Measurements from ENCODE around the gene CLN3. TPM values are rescaled to one million over a fixed set of nuclear protein-coding genes. Genes with fewer than 3 reads are reported as not detected.

Gene CLN3
- total and polyA plus RNA-seq, 2 of the 13 experiments (the other 11 are each of a cell fraction or from before 2014, with no cell fraction given): 23.4 to 46.8 TPM

DNA sequence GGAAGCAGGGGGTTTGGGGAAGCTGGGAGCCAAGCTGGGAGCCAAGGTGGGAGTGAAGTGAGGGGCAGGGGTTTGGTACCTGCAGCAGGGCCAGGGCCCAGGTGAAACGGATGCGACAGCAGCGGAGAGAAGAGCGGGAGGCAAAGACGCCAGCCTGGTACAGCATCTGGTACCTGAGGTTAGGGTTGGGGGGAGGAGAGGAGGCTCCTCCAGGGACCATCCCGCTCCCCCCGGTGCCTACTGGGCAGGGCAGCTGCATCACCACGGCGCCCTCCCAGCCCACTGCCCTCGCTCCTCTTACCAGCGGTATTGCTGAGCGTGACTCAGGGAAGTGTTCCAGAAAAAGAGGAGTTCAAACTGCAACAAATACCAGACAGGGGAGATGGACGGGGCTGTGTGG is 9.8 kb downstream of the CLN3 start:
- Histone ChIP-seq H4K20me1 (ENCODE audit: insufficient read depth, low read length) (no peaks in the 10 kb centered on the region), H3K4me1 (ENCODE audit: insufficient read depth, low read length) (no peaks in the 10 kb centered on the region), H3K9ac (ENCODE audit: insufficient read depth, low read depth, low read length) (no peak overlapping the region), H3K4me2 (ENCODE audit: low read depth, low read length) (no peak overlapping the region), H3K4me3 (replicated peaks in 1 of 3; ENCODE audit: insufficient read depth in 1 of 3, low read depth in 2 of 3, low read length in 3 of 3) (no peak overlapping the region), H3K9me3 (ENCODE audit: low read length) (no peaks in the 10 kb centered on the region), H3K27ac (ENCODE audit: extremely low read length, insufficient read depth, low read length) (no peak overlapping the region), H2AFZ (ENCODE audit: low read length) (no peak overlapping the region), H3K27me3 (ENCODE audit: control insufficient read depth in 1 of 2, insufficient read depth in 2 of 2, low read length in 2 of 2) (no peaks in the 10 kb centered on the region), H3K36me3 (replicated peaks in 1 of 2; ENCODE audit: control insufficient read depth in 1 of 2, insufficient read depth in 2 of 2, low read length in 2 of 2) (peaks cover 11 to 24% of the 10 kb centered on the region in 2 experiments), H3K79me2 (ENCODE audit: insufficient read depth, low read length) (no peaks in the 10 kb centered on the region)
- in situ Hi-C loops (cut with HindIII; ENCODE audit: extremely low pct_ligation_motif_present, low pct_unique_long_range_greater_than_20kb): no loop called here
- ATAC-seq (no peak), FAIRE-seq (no peak), DNase-seq (ENCODE audit: low spot score) (no peak)
- TF ChIP-seq ZNF318 (CRISPR knock-in tag; IDR thresholded peaks at IDR 0.05): no peak
- TF ChIP-seq, protein P1, sequence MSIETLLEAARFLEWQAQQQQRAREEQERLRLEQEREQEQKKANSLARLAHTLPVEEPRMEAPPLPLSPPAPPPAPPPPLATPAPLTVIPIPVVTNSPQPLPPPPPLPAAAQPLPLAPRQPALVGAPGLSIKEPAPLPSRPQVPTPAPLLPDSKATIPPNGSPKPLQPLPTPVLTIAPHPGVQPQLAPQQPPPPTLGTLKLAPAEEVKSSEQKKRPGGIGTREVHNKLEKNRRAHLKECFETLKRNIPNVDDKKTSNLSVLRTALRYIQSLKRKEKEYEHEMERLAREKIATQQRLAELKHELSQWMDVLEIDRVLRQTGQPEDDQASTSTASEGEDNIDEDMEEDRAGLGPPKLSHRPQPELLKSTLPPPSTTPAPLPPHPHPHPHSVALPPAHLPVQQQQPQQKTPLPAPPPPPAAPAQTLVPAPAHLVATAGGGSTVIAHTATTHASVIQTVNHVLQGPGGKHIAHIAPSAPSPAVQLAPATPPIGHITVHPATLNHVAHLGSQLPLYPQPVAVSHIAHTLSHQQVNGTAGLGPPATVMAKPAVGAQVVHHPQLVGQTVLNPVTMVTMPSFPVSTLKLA (IDR thresholded peaks at IDR 0.05): no peak
- no peak for TF ChIP-seq ZNF672 (CRISPR knock-in tag; IDR thresholded peaks at IDR 0.05)
- TF ChIP-seq RBFOX2 (IDR thresholded peaks at IDR 0.05; ENCODE audit: low read depth, low read length): no peak
- ChIA-PET POLR2A (no interaction called here), CTCF (ENCODE audit: low intra/inter-chr PET ratio, low total read pairs) (no interaction called here)
- 97% methylated on average over 13 of the region's 13 CpGs for WGBS (ENCODE audit: low lambda C conversion rate)
- intact Hi-C loops (cut with micrococcal nuclease; ENCODE audit: unreplicated experiment): no loop called here
- BruUV-seq (replicated peaks): no TSS peak

All from HepG2 (cell line).